Type B pancreatic cell (in vitro differentiated cells): ENCODE results near the gene TMEM53. TPM values are rescaled to one million over a fixed set of nuclear protein-coding genes. Genes with fewer than 3 reads are reported as not detected.
"Not testable (repeated sequence)": the region's sequence is repeated elsewhere in the genome, so short reads cannot be mapped to it uniquely, and the experiment has no call there.

Experiments
- DNase-seq: peaks from one replicate; pipeline ENCODE4 v3.0.0; 2021; ENCODE audit warnings: mixed read lengths; ENCODE audit not compliant: unreplicated experiment; ENCODE audit errors: extremely low spot score
- H3K27ac Mint-ChIP-seq: 2 replicates; pipeline ENCODE4 v1.8.0; 2021; ENCODE audit warnings: mild to moderate bottlenecking, mixed read lengths
- H3K27me3 Mint-ChIP-seq: 2 replicates; pipeline ENCODE4 v1.8.0; 2021; ENCODE audit warnings: mixed read lengths
- H3K36me3 Mint-ChIP-seq: 2 replicates; pipeline ENCODE4 v1.8.0; 2021; ENCODE audit warnings: mixed read lengths
- H3K4me1 Mint-ChIP-seq: one replicate; pipeline ENCODE4 v1.8.0; 2021; ENCODE audit warnings: mixed read lengths; ENCODE audit not compliant: unreplicated experiment
- H3K4me3 Mint-ChIP-seq: 2 replicates; pipeline ENCODE4 v1.8.0; 2021; ENCODE audit warnings: mild to moderate bottlenecking, mixed read lengths
- H3K9me3 Mint-ChIP-seq: 2 replicates; pipeline ENCODE4 v1.8.0; 2021; ENCODE audit warnings: mixed read lengths
- CTCF ChIP-seq: fragments of 200-600 bp; sonication (generic); conservative IDR thresholded peaks from 2 replicates; pipeline ENCODE4 v1.5.0; 2021; ENCODE audit warnings: antibody characterized with exemption, mild to moderate bottlenecking
- total RNA-seq: library from RNA; stranded (reverse); gene quantifications from 2 replicates; pipeline ENCODE4 v1.2.1, GENCODE V29; 2021; ENCODE audit warnings: low replicate concordance

The TMEM53 gene
- total RNA-seq, 1 donor from 2014 or later = 6.6 TPM

- no peaks in the 10 kb centered on the region for H3K27me3 Mint-ChIP-seq
- H3K27ac Mint-ChIP-seq = no peak overlapping the region
- H3K4me3 Mint-ChIP-seq = peak overlapping the region; percentile 52
- no peaks in the 10 kb centered on the region for H3K36me3 Mint-ChIP-seq
- TF ChIP-seq CTCF = no peak
- H3K9me3 Mint-ChIP-seq = no peaks in the 10 kb centered on the region
- H3K4me1 Mint-ChIP-seq = peaks cover 38% of the 10 kb centered on the region
- DNase-seq = no peak
Observed at GRCh38 chr1:44670751-44671640, 3.3 kb downstream of the TMEM53 start.

- H3K4me1 Mint-ChIP-seq = peaks cover 17% of the 10 kb centered on the region
- DNase-seq, H3K27ac Mint-ChIP-seq, H3K9me3 Mint-ChIP-seq, H3K27me3 Mint-ChIP-seq, H3K36me3 Mint-ChIP-seq, H3K4me3 Mint-ChIP-seq: not testable (repeated sequence)
Observed at GRCh38 chr1:44666719-44667118, 7.6 kb downstream of the TMEM53 start.

- Mint-ChIP-seq H3K4me1 (peaks cover 8% of the 10 kb centered on the region), H3K27me3 (no peaks in the 10 kb centered on the region), H3K36me3 (no peaks in the 10 kb centered on the region), H3K27ac (no peak overlapping the region), H3K4me3 (no peak overlapping the region), H3K9me3 (no peaks in the 10 kb centered on the region)
- DNase-seq = no peak
- TF ChIP-seq CTCF = no peak
Observed at GRCh38 chr1:44664730-44665370, 9.4 kb downstream of the TMEM53 start.

- no peak overlapping the region for H3K27ac Mint-ChIP-seq
- no peak for DNase-seq
- TF ChIP-seq CTCF = no peak
- H3K27me3 Mint-ChIP-seq = no peaks in the 10 kb centered on the region
- H3K4me3 Mint-ChIP-seq = no peak overlapping the region
- H3K9me3 Mint-ChIP-seq = no peaks in the 10 kb centered on the region
- no peaks in the 10 kb centered on the region for H3K36me3 Mint-ChIP-seq
- peaks cover 4% of the 10 kb centered on the region for H3K4me1 Mint-ChIP-seq
Observed at GRCh38 chr1:44663417-44663816, 10.9 kb downstream of the TMEM53 start.

- Mint-ChIP-seq H3K4me1 (peaks cover 4% of the 10 kb centered on the region), H3K27me3 (no peaks in the 10 kb centered on the region), H3K27ac (no peak overlapping the region), H3K4me3 (no peak overlapping the region), H3K36me3 (no peaks in the 10 kb centered on the region), H3K9me3 (no peaks in the 10 kb centered on the region)
- no peak for DNase-seq
- TF ChIP-seq CTCF = no peak
Observed at GRCh38 chr1:44662683-44663030, 11.6 kb downstream of the TMEM53 start.
